Astrocyte (in vitro differentiated cells and primary cell): ENCODE data around the gene FAM200C. TPM values are rescaled to one million over a fixed set of nuclear protein-coding genes. Genes with fewer than 3 reads are reported as not detected.

Experiments
- DNase-seq: peaks from one replicate; pipeline ENCODE4 v3.0.0-alpha.2; 2010; ENCODE audit warnings: low read depth
- FAIRE-seq: peaks from 2 replicates; lab custom pipeline; 2011; peaks lifted over from hg19 to GRCh38; lab: Jason Lieb, UNC
- H2AFZ ChIP-seq: 2 replicates; pipeline ENCODE4 v1.6.0; 2012; ENCODE audit warnings: low read depth, low read length, inconsistent platforms
- H3K27ac ChIP-seq: 2 replicates; pipeline ENCODE4 v1.5.1; 2011; ENCODE audit warnings: low read depth, low read length, inconsistent platforms
- H3K27me3 ChIP-seq: 2 replicates; pipeline ENCODE4 v1.6.0; 2011; ENCODE audit warnings: low read length, inconsistent platforms; ENCODE audit not compliant: insufficient read depth
- H3K36me3 ChIP-seq: 2 replicates; pipeline ENCODE4 v1.5.1; 2011; ENCODE audit warnings: low read length, inconsistent platforms; ENCODE audit not compliant: insufficient read depth
- H3K4me1 ChIP-seq: 2 replicates; pipeline ENCODE4 v1.5.1; 2011; ENCODE audit warnings: low read length, inconsistent platforms; ENCODE audit not compliant: insufficient read depth
- H3K4me2 ChIP-seq: 2 replicates; pipeline ENCODE4 v1.6.0; 2012; ENCODE audit warnings: low read length, inconsistent platforms
- H3K4me3 ChIP-seq: 2 replicates; pipeline ENCODE4 v1.5.1; 2011; ENCODE audit warnings: low read depth, mild to moderate bottlenecking, low read length, inconsistent platforms; ENCODE audit not compliant: insufficient read depth
- H3K79me2 ChIP-seq: 2 replicates; pipeline ENCODE4 v1.6.0; 2012; ENCODE audit warnings: mild to moderate bottlenecking, low read length, inconsistent platforms; ENCODE audit not compliant: insufficient read depth
- H3K9ac ChIP-seq: 2 replicates; pipeline ENCODE4 v1.6.0; 2012; ENCODE audit warnings: mild to moderate bottlenecking, low read length, inconsistent platforms
- H3K9me3 ChIP-seq: 2 replicates; pipeline ENCODE4 v1.5.1; 2012; ENCODE audit warnings: low read depth, mild to moderate bottlenecking, low read length, inconsistent platforms; ENCODE audit not compliant: insufficient read depth
- H4K20me1 ChIP-seq: 2 replicates; pipeline ENCODE4 v1.6.0; 2012; ENCODE audit warnings: low read length, inconsistent platforms; ENCODE audit not compliant: insufficient read depth
- H3K27ac Mint-ChIP-seq: one replicate; pipeline ENCODE4 v1.8.0; 2021; ENCODE audit warnings: mild to moderate bottlenecking, mixed read lengths; ENCODE audit not compliant: unreplicated experiment
- H3K27me3 Mint-ChIP-seq: one replicate; pipeline ENCODE4 v1.8.0; 2021; ENCODE audit warnings: low read depth, mixed read lengths; ENCODE audit not compliant: unreplicated experiment
- H3K36me3 Mint-ChIP-seq: one replicate; pipeline ENCODE4 v1.8.0; 2021; ENCODE audit warnings: low read depth, mixed read lengths; ENCODE audit not compliant: unreplicated experiment
- H3K4me1 Mint-ChIP-seq: one replicate; pipeline ENCODE4 v1.8.0; 2021; ENCODE audit warnings: low read depth, mixed read lengths; ENCODE audit not compliant: unreplicated experiment
- H3K4me3 Mint-ChIP-seq: one replicate; pipeline ENCODE4 v1.8.0; 2021; ENCODE audit warnings: mild to moderate bottlenecking, moderate library complexity, mixed read lengths; ENCODE audit not compliant: unreplicated experiment
- H3K9me3 Mint-ChIP-seq: one replicate; pipeline ENCODE4 v1.8.0; 2021; ENCODE audit warnings: mild to moderate bottlenecking, mixed read lengths; ENCODE audit not compliant: unreplicated experiment
- CTCF ChIP-seq: IDR thresholded peaks from 2 replicates; pipeline ENCODE4 v1.5.1; 2011; ENCODE audit warnings: low read depth, mild to moderate bottlenecking, inconsistent platforms, low read length, moderate library complexity; ENCODE audit not compliant: insufficient read depth
- EZH2 ChIP-seq: IDR thresholded peaks from 2 replicates; pipeline ENCODE4 v1.6.1; 2012; ENCODE audit warnings: mild to moderate bottlenecking, low read length, inconsistent platforms; ENCODE audit not compliant: insufficient read depth
- total RNA-seq: library from RNA; stranded (reverse); gene quantifications from 2 replicates; pipeline ENCODE4 v1.2.1, GENCODE V29; 2021

FAM200C gene
- total RNA-seq, 1 donor from 2014 or later: 1.7 TPM

- H3K9me3 Mint-ChIP-seq: peaks cover 6% of the 10 kb centered on the region
- H3K4me1 Mint-ChIP-seq: no peaks in the 10 kb centered on the region
- peaks cover 3% of the 10 kb centered on the region for H3K27me3 Mint-ChIP-seq
- Histone ChIP-seq H3K4me3 (no peak overlapping the region), H3K4me2 (no peak overlapping the region), H3K9me3 (no peaks in the 10 kb centered on the region), H3K36me3 (no peaks in the 10 kb centered on the region), H3K27me3 (no peaks in the 10 kb centered on the region), H3K4me1 (no peaks in the 10 kb centered on the region), H3K79me2 (no peaks in the 10 kb centered on the region), H3K27ac (no peak overlapping the region), H2AFZ (no peak overlapping the region), H3K9ac (no peak overlapping the region), H4K20me1 (no peaks in the 10 kb centered on the region)
- no peak overlapping the region for H3K27ac Mint-ChIP-seq
- no peaks in the 10 kb centered on the region for H3K36me3 Mint-ChIP-seq
- no peak for TF ChIP-seq EZH2
- no peak for TF ChIP-seq CTCF
- DNase-seq (no peak), FAIRE-seq (no peak)
- H3K4me3 Mint-ChIP-seq: no peak overlapping the region
Observed at GRCh38 chr5:160448886-160449285, 49.0 kb upstream of the FAM200C start.

- Histone ChIP-seq H2AFZ (no peak overlapping the region), H3K9ac (no peak overlapping the region), H3K79me2 (no peaks in the 10 kb centered on the region), H3K4me3 (no peak overlapping the region), H3K9me3 (no peaks in the 10 kb centered on the region), H3K4me1 (no peaks in the 10 kb centered on the region), H3K27me3 (no peaks in the 10 kb centered on the region), H4K20me1 (no peaks in the 10 kb centered on the region), H3K27ac (no peak overlapping the region), H3K4me2 (no peak overlapping the region), H3K36me3 (no peaks in the 10 kb centered on the region)
- DNase-seq: no peak
- H3K27me3 Mint-ChIP-seq: no peaks in the 10 kb centered on the region
- no peak overlapping the region for H3K27ac Mint-ChIP-seq
- peaks cover 6% of the 10 kb centered on the region for H3K9me3 Mint-ChIP-seq
- FAIRE-seq: no peak
- H3K4me1 Mint-ChIP-seq: no peaks in the 10 kb centered on the region
- H3K36me3 Mint-ChIP-seq: no peaks in the 10 kb centered on the region
- no peak overlapping the region for H3K4me3 Mint-ChIP-seq
- TF ChIP-seq EZH2 (no peak), CTCF (no peak)
Observed at GRCh38 chr5:160445751-160446150, 45.9 kb upstream of the FAM200C start.

DNA sequence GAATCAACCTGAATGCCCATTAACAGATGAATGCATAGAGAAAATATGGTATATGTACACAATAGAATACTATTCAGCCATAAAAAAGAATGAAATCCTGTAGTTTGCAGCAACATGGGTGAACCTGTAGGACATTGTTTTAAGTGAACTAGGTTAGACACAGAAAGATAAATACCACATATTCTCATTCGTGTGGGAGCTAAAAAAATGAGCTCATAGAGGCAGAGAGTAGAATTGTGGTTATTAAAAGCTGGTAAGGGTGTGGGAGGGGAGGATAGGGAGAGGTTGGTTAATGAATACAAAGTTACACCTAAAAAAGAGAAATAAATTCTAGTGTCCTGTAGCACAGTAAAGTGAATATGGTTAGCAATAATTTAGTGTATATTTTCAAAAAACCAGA, 45.3 kb upstream of the FAM200C start:
- FAIRE-seq (no peak), DNase-seq (no peak)
- Mint-ChIP-seq H3K4me3 (no peak overlapping the region), H3K4me1 (no peaks in the 10 kb centered on the region), H3K9me3 (peaks cover 6% of the 10 kb centered on the region), H3K36me3 (no peaks in the 10 kb centered on the region), H3K27ac (no peak overlapping the region), H3K27me3 (no peaks in the 10 kb centered on the region)
- H3K4me2 ChIP-seq: no peak overlapping the region
- no peak overlapping the region for H3K9ac ChIP-seq
- no peaks in the 10 kb centered on the region for H3K9me3 ChIP-seq
- no peaks in the 10 kb centered on the region for H3K79me2 ChIP-seq
- no peaks in the 10 kb centered on the region for H3K36me3 ChIP-seq
- no peaks in the 10 kb centered on the region for H4K20me1 ChIP-seq
- no peak overlapping the region for H3K27ac ChIP-seq
- H3K4me1 ChIP-seq: no peaks in the 10 kb centered on the region
- no peak overlapping the region for H2AFZ ChIP-seq
- no peaks in the 10 kb centered on the region for H3K27me3 ChIP-seq
- H3K4me3 ChIP-seq: no peak overlapping the region
- TF ChIP-seq CTCF (no peak), EZH2 (no peak)
